MM.1S (cell line): Measurements from ENCODE around the gene ANGPT4.

Experiments used
- CTCF ChIP-seq: fragments of 300-600 bp; sonication (generic); IDR thresholded peaks from 2 replicates; pipeline ENCODE4 v1.5.1; 2016; ENCODE audit warnings: antibody characterized with exemption, low read length, mixed read lengths
- EZH2 ChIP-seq: fragments of 300-600 bp; sonication (generic); optimal IDR thresholded peaks from 2 replicates; pipeline ENCODE3; 2017; ENCODE audit warnings: low read depth, mild to moderate bottlenecking, antibody characterized with exemption, low read length, mixed read lengths
- EZH2phosphoT487 ChIP-seq: fragments of 300-600 bp; sonication (generic); IDR thresholded peaks from 2 replicates; pipeline ENCODE4 v1.6.1; 2018; ENCODE audit warnings: antibody characterized with exemption, low read length

- TF ChIP-seq CTCF = no peak
- TF ChIP-seq EZH2 = no peak
- TF ChIP-seq EZH2phosphoT487 = no peak
These were observed 76.5 kb downstream of the ANGPT4 start for GRCh38 chr20:839626-840025.
